Gastroesophageal sphincter (tissue), 4 donors: ENCODE measurements around the gene FHOD3. TPM values are rescaled to one million over a fixed set of nuclear protein-coding genes. Genes with fewer than 3 reads are reported as not detected.
A peak's percentile ranks its signal among the peaks of the same experiment; 100 is the strongest.

ENCODE experiments used
- ATAC-seq: fragments of 150-250 bp; one replicate; pipeline ENCODE4 v1.9.1; 2016; ENCODE audit warnings: mild to moderate bottlenecking, moderate library complexity
- H3K27ac ChIP-seq, 4 donors: fragments of 200-600 bp; sonication (generic) in 3 of 4; 1 replicate in 3 of 4; 2 replicates in 1 of 4; pipeline ENCODE4 v1.5.1; 2016 to 2019
- H3K27me3 ChIP-seq: fragments of 200-600 bp; sonication (generic); one replicate; pipeline ENCODE4 v1.5.1; 2019
- H3K36me3 ChIP-seq, 2 donors: fragments of 200-600 bp; sonication (generic); one replicate each; pipeline ENCODE4 v1.5.1; 2019; ENCODE audit warnings: control low read depth in 1 of 2
- H3K4me1 ChIP-seq, 3 donors: fragments of 200-600 bp; sonication (generic); 1 replicate in 2 of 3; 2 replicates in 1 of 3; pipeline ENCODE4 v1.5.1; 2016 to 2019; ENCODE audit warnings: control low read depth in 2 of 3
- H3K4me3 ChIP-seq, 2 donors: fragments of 200-600 bp; sonication (generic); one replicate each; pipeline ENCODE4 v1.5.1; 2019; ENCODE audit warnings: mild to moderate bottlenecking in 1 of 2, moderate library complexity in 1 of 2
- H3K9me3 ChIP-seq, 3 donors: fragments of 200-600 bp; sonication (generic); one replicate each; pipeline ENCODE4 v1.5.1; 2017 to 2019; ENCODE audit warnings: control low read depth in 2 of 3
- EP300 ChIP-seq: sonication (generic); formaldehyde crosslinking; IDR thresholded peaks from one replicate; pipeline ENCODE4 v1.6.1; 2017; ENCODE audit warnings: antibody characterized with exemption, mild to moderate bottlenecking
- POLR2A ChIP-seq, 2 donors: fragments of 450-650 bp; IDR thresholded peaks; one replicate each; pipeline ENCODE4 v1.6.1; 2017; ENCODE audit warnings: antibody characterized with exemption in 2 of 2, mild to moderate bottlenecking in 2 of 2, moderate library complexity in 1 of 2
- POLR2AphosphoS5 ChIP-seq: sonication (generic); formaldehyde crosslinking; IDR thresholded peaks from one replicate; pipeline ENCODE4 v1.6.1; 2017; ENCODE audit warnings: antibody characterized with exemption
- WGBS, 2 donors: methylation state at CpG; one replicate each; pipeline ENCODE4 v1.1.5; 2018; ENCODE audit warnings: low coverage in 1 of 2; 5-methylcytosine and 5-hydroxymethylcytosine counted together
- total RNA-seq, 4 donors: library from RNA; depleted of rRNA; stranded (reverse); fragments of >200 nt; gene quantifications; one replicate each; pipeline ENCODE4 v1.1.0, GENCODE V29; 2016
- TF ChIP-seq, protein P1 (sequence below), 4 experiments: fragments of 200-600 bp in 2 of 4; fragments of 450-650 bp in 2 of 4; sonication (generic) in 1 of 4; IDR thresholded peaks; one replicate each; pipeline ENCODE4 v1.5.1; 2017 to 2019; ENCODE audit warnings: antibody characterized with exemption in 4 of 4, mild to moderate bottlenecking in 2 of 4, moderate library complexity in 2 of 4

Gene FHOD3
- total RNA-seq, 4 donors from 2014 or later: 18.4 to 36.7 (median 30.4) TPM

DNA sequence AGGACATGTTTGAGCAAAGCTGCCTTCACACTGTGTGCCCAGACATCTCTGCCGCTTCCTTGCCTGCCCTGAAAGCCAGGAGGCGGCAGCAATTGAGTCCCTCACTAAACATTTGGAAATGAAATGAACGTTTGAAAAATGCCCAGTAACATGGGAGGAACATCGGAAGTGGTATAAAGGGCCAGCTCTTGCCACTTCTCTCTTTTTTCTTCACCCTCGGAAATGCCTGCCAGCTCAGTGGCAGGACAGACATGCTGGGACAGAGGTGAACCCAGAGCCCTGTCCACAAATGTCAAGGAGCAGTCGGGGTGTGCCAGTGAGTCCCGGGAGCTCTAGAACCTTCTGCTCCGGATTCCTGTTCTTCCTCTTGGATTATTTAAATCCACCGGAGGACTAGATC lies 485.2 kb downstream of the FHOD3 start:
- no peak for ATAC-seq
- whole genome bisulfite sequencing, 2 donors: 65 to 75% methylated on average over 3 to 7 of the region's 9 CpGs

DNA sequence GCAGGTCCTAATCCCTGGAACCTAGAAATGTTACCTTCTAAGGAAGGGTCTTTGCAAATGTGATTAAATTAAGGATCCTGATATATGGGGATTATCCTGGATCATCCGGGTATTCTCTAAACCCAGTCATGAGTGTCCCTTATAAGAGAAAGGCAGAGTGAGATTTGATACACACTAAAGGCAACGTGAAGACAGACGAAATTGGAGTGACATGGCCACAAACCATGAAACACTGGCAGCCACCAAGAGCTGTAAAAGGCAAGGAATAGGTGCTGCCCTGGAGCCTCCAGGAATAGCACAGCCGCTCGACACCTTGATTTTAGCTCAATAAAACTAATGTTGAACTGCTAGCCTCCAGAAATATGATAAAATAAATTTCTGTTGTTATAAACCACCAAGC lies 486.3 kb downstream of the FHOD3 start:
- ATAC-seq: no peak
- H3K9me3 ChIP-seq: no peaks in the 10 kb centered on the region
- H3K4me1 ChIP-seq: peaks cover 0 to 18% (median 11%) of the 10 kb centered on the region in 3 donors
- TF ChIP-seq POLR2A (IDR thresholded peaks at IDR 0.05): no peak
- TF ChIP-seq EP300: no peak
- TF ChIP-seq, protein P1, sequence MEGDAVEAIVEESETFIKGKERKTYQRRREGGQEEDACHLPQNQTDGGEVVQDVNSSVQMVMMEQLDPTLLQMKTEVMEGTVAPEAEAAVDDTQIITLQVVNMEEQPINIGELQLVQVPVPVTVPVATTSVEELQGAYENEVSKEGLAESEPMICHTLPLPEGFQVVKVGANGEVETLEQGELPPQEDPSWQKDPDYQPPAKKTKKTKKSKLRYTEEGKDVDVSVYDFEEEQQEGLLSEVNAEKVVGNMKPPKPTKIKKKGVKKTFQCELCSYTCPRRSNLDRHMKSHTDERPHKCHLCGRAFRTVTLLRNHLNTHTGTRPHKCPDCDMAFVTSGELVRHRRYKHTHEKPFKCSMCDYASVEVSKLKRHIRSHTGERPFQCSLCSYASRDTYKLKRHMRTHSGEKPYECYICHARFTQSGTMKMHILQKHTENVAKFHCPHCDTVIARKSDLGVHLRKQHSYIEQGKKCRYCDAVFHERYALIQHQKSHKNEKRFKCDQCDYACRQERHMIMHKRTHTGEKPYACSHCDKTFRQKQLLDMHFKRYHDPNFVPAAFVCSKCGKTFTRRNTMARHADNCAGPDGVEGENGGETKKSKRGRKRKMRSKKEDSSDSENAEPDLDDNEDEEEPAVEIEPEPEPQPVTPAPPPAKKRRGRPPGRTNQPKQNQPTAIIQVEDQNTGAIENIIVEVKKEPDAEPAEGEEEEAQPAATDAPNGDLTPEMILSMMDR (IDR thresholded peaks at IDR 0.05): no peak
- no peak for TF ChIP-seq POLR2AphosphoS5
- peaks cover 0 to 48% of the 10 kb centered on the region in 2 donors for H3K36me3 ChIP-seq
- H3K27me3 ChIP-seq: no peaks in the 10 kb centered on the region
- no peak overlapping the region for H3K27ac ChIP-seq
- WGBS, 2 donors: 98 to 100% methylated on average over 5 of the region's 5 CpGs
- no peak overlapping the region for H3K4me3 ChIP-seq

More for the DNA sequence above, 485.2 kb downstream of the FHOD3 start:
- Histone ChIP-seq H3K9me3 (no peaks in the 10 kb centered on the region), H3K36me3 (peaks cover 0 to 52% of the 10 kb centered on the region in 2 donors), H3K27me3 (no peaks in the 10 kb centered on the region), H3K4me3 (no peak overlapping the region), H3K4me1 (peaks cover 0 to 18% (median 11%) of the 10 kb centered on the region in 3 donors), H3K27ac (no peak overlapping the region)
- TF ChIP-seq POLR2AphosphoS5 (no peak), EP300 (no peak), POLR2A (IDR thresholded peaks at IDR 0.05) (no peak)
- TF ChIP-seq, protein P1 (IDR thresholded peaks at IDR 0.05): no peak

DNA sequence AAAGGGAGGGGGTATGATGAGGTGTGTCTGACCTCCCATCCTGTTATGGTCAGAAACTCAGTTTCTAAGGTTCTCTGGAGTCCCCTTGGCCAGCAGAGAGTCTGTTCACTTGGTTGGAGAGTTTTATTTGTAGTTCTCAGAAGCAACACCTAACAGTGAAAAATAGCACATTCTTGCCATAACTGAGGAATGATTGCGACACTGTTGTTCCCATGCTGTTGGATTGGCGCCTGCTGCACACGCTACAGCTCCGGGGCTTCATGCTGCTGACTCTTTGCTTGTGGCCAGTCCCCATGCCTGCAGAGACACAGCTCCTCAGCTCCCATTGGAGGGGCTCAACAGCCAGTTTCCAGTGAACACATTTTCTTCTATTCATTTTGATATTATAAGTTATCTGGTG lies 489.2 kb downstream of the FHOD3 start:
- TF ChIP-seq POLR2AphosphoS5: peak; percentile 54
- no peak for TF ChIP-seq POLR2A (IDR thresholded peaks at IDR 0.05)
- peaks cover 4 to 42% of the 10 kb centered on the region in 2 donors for H3K36me3 ChIP-seq
- 30 to 46% methylated on average over 4 of the region's 4 CpGs for WGBS, 2 donors
- ATAC-seq: peak; percentile 89
- no peaks in the 10 kb centered on the region for H3K9me3 ChIP-seq
- no peak overlapping the region for H3K4me3 ChIP-seq
- peaks cover 0 to 18% (median 11%) of the 10 kb centered on the region in 3 donors for H3K4me1 ChIP-seq
- no peaks in the 10 kb centered on the region for H3K27me3 ChIP-seq
- H3K27ac ChIP-seq: peak overlapping the region in 3 of 4 donors; percentile 24 to 53 (median 45)

DNA sequence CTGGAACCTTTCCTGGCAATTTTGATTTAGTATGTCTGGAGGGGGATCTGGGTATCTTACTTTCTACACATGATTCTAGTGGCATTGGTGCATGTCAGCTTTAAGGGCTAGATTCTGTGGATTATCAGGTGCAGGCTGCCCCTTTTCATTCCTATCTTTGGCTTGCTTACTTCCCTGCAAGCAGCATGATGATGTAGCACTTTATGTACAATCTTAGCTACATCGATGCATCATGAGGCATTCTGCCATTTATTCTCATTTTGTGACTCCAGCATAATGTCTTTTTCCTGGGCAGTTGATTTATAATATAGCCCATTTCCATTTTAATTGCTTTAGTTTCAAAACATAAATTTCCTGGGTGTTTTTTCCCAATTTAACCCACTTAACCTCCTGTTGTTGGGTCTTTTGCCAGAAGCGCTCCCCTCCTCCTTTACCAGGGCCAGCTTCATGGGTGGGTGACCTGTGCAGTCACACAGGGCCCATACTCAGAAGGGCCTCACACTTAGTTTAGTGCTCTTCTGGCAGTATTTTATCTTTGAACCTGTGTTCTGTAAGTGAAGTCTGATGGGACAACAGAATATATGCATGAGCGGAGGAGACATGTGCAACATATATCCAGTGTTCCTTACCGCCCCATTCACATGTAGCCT lies 495.2 kb downstream of the FHOD3 start:
- peaks cover 4 to 78% of the 10 kb centered on the region in 2 donors for H3K36me3 ChIP-seq

DNA sequence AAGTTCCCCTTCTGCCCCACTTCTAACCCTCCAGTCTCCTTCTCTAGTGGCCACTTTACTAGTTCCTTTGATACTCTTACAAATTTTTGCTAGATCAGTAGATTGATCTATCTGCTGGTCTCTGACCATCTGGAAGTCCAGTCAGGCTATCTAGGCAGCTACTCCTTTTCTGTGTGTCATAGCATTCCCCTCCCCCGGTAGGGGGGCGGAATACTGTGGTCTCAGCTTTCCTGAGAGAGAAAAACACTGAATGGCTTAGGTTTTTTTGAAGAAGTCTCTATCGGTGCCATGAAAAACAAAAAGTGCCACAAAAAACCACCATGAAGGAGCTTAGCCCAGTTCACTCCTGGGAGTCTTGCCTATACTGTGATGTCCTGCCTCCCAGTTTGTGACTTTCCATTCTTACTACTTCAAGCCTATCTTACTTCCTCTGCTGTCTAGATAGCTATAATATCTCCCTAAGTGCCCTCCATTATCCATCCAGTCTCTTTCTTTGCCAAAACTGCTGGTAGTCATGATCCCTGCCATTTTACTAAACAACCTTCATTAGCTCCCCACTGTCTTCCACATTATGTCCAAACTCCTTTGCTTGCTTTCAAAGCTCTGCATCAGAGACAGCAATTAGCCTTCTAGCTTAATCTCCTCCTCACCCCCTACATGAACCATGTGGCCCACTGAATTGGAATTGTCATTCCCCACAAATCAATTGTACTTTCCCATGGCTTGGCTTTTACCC lies 501.4 kb downstream of the FHOD3 start:
- Histone ChIP-seq H3K36me3 (peaks cover 0 to 95% of the 10 kb centered on the region in 2 donors), H3K27me3 (no peaks in the 10 kb centered on the region), H3K27ac (no peak overlapping the region), H3K4me1 (no peaks in the 10 kb centered on the region), H3K9me3 (no peaks in the 10 kb centered on the region), H3K4me3 (no peak overlapping the region)
- no peak for ATAC-seq
- WGBS, 2 donors: 67% methylated on average over 3 of the region's 3 CpGs; no CpG with 5 or more reads in 1 of the 2 donors
- TF ChIP-seq POLR2A (IDR thresholded peaks at IDR 0.05) (no peak), EP300 (no peak), POLR2AphosphoS5 (no peak)
- TF ChIP-seq, protein P1 (IDR thresholded peaks at IDR 0.05): no peak

More for the DNA sequence above, 495.2 kb downstream of the FHOD3 start:
- Histone ChIP-seq H3K27ac (no peak overlapping the region), H3K4me3 (no peak overlapping the region), H3K4me1 (no peaks in the 10 kb centered on the region), H3K27me3 (no peaks in the 10 kb centered on the region), H3K9me3 (no peaks in the 10 kb centered on the region)
- WGBS, 2 donors: 90 to 100% methylated on average over 1 to 4 of the region's 4 CpGs
- TF ChIP-seq EP300: no peak
- no peak for TF ChIP-seq POLR2AphosphoS5
- TF ChIP-seq, protein P1 (IDR thresholded peaks at IDR 0.05): no peak
- no peak for ATAC-seq
